SH-SY5Y (cell line): Measurements from ENCODE around the gene TTLL9.

Experiments used
- GATA2 ChIP-seq: IDR thresholded peaks from 2 replicates; pipeline ENCODE4 v1.6.1; 2011; ENCODE audit warnings: mild to moderate bottlenecking, low read depth, low read length
- GATA3 ChIP-seq: IDR thresholded peaks from 2 replicates; pipeline ENCODE4 v1.6.1; 2011; ENCODE audit warnings: low read depth, mild to moderate bottlenecking, low read length, moderate library complexity

GRCh38 chr20:31954500-31954899 lies 84.1 kb downstream of the TTLL9 start:
- TF ChIP-seq GATA2: no peak
- TF ChIP-seq GATA3: no peak
